CD14-positive monocyte (primary cell): Measurements from ENCODE around the gene THBS1. TPM values are rescaled to one million over a fixed set of nuclear protein-coding genes. Genes with fewer than 3 reads are reported as not detected.

Source experiments
- DNase-seq, 3 donors: peaks; one replicate each; pipeline ENCODE4 v3.0.0-alpha.2; 2011 to 2022
- H2AFZ ChIP-seq: 2 replicates; pipeline ENCODE4 v1.6.0; 2012; ENCODE audit warnings: mild to moderate bottlenecking, low read depth, low read length, inconsistent platforms; ENCODE audit not compliant: insufficient read depth, poor library complexity, severe bottlenecking
- H3K27ac ChIP-seq, 2 donors: 1 replicate in 1 of 2; 2 replicates in 1 of 2; pipeline ENCODE4 v1.5.1; 2012 to 2013; ENCODE audit warnings: low read length in 2 of 2, control low read depth in 1 of 2, inconsistent platforms in 1 of 2, low read depth in 1 of 2, mild to moderate bottlenecking in 1 of 2
- H3K27me3 ChIP-seq, 2 donors: one replicate each; pipeline versions ENCODE4 v1.6.0 to v1.6.1; 2011 to 2013; ENCODE audit warnings: low read length in 2 of 2; ENCODE audit not compliant: control insufficient read depth in 2 of 2, insufficient read depth in 2 of 2
- H3K36me3 ChIP-seq, 2 donors: replicated peaks in 1 of 2; 1 replicate in 1 of 2; 2 replicates in 1 of 2; pipeline versions ENCODE4 v1.5.1 to v1.6.1; 2012 to 2013; ENCODE audit warnings: low read length in 2 of 2, control low read depth in 1 of 2, inconsistent platforms in 1 of 2, mild to moderate bottlenecking in 1 of 2; ENCODE audit not compliant: insufficient read depth in 2 of 2, control insufficient read depth in 1 of 2
- H3K4me1 ChIP-seq, 2 donors: 1 replicate in 1 of 2; 2 replicates in 1 of 2; pipeline versions ENCODE4 v1.5.1 to v1.6.1; 2012 to 2013; ENCODE audit warnings: low read length in 2 of 2, control low read depth in 1 of 2, inconsistent platforms in 1 of 2, mild to moderate bottlenecking in 1 of 2, moderate library complexity in 1 of 2; ENCODE audit not compliant: insufficient read depth in 2 of 2, control insufficient read depth in 1 of 2
- H3K4me2 ChIP-seq: replicated peaks from 2 replicates; pipeline ENCODE3; 2012; ENCODE audit warnings: low read length, moderate library complexity, mild to moderate bottlenecking; ENCODE audit not compliant: poor library complexity, severe bottlenecking; ENCODE audit errors: extremely low read depth
- H3K4me3 ChIP-seq, 3 experiments: fragments of 200-600 bp in 1 of 3; sonication (generic) in 1 of 3; replicated peaks in 1 of 3; 1 replicate in 2 of 3; 2 replicates in 1 of 3; pipeline ENCODE4 v1.5.1; 2011 to 2013; ENCODE audit warnings: low read length in 3 of 3, mild to moderate bottlenecking in 3 of 3, control low read depth in 2 of 3, low read depth in 2 of 3, inconsistent platforms in 1 of 3, moderate library complexity in 1 of 3
- H3K79me2 ChIP-seq: 2 replicates; pipeline ENCODE4 v1.6.0; 2012; ENCODE audit warnings: mild to moderate bottlenecking, control low read depth, inconsistent platforms, low read length, moderate library complexity; ENCODE audit not compliant: insufficient read depth
- H3K9ac ChIP-seq: 2 replicates; pipeline ENCODE4 v1.6.0; 2017; ENCODE audit warnings: low read length, mild to moderate bottlenecking; ENCODE audit not compliant: insufficient read depth, poor library complexity, severe bottlenecking
- H3K9me3 ChIP-seq, 2 donors: replicated peaks in 1 of 2; 1 replicate in 1 of 2; 2 replicates in 1 of 2; pipeline versions ENCODE4 v1.5.1 to v1.6.1; 2012 to 2013; ENCODE audit warnings: low read length in 2 of 2, control low read depth in 1 of 2; ENCODE audit not compliant: control insufficient read depth in 1 of 2, insufficient read depth in 1 of 2
- H4K20me1 ChIP-seq: 2 replicates; pipeline ENCODE4 v1.6.0; 2012; ENCODE audit warnings: mild to moderate bottlenecking, low read length, control low read depth, moderate library complexity; ENCODE audit not compliant: insufficient read depth
- H3K27ac Mint-ChIP-seq, 7 donors: one replicate each; pipeline ENCODE4 v1.8.0; 2020; ENCODE audit warnings: mild to moderate bottlenecking in 7 of 7, mixed read lengths in 7 of 7, moderate library complexity in 6 of 7, inconsistent platforms in 2 of 7
- H3K27me3 Mint-ChIP-seq, 3 donors: one replicate each; pipeline ENCODE4 v1.8.0; 2021 to 2022; ENCODE audit warnings: low read depth in 3 of 3, mild to moderate bottlenecking in 3 of 3, mixed read lengths in 3 of 3, moderate library complexity in 3 of 3, inconsistent platforms in 1 of 3
- H3K36me3 Mint-ChIP-seq, 2 donors: one replicate each; pipeline ENCODE4 v1.8.0; 2020; ENCODE audit warnings: mixed read lengths in 2 of 2, inconsistent platforms in 1 of 2, mild to moderate bottlenecking in 1 of 2
- H3K4me1 Mint-ChIP-seq: one replicate; pipeline ENCODE4 v1.8.0; 2020; ENCODE audit warnings: mild to moderate bottlenecking, mixed read lengths
- H3K4me3 Mint-ChIP-seq, 2 donors: one replicate each; pipeline ENCODE4 v1.8.0; 2020; ENCODE audit warnings: mild to moderate bottlenecking in 2 of 2, mixed read lengths in 2 of 2, moderate library complexity in 1 of 2
- H3K9me3 Mint-ChIP-seq, 7 donors: one replicate each; pipeline ENCODE4 v1.8.0; 2020 to 2022; ENCODE audit warnings: mixed read lengths in 7 of 7, mild to moderate bottlenecking in 6 of 7, moderate library complexity in 6 of 7, inconsistent platforms in 2 of 7
- CTCF ChIP-seq: fragments of 200-600 bp; IDR thresholded peaks from one replicate; pipeline ENCODE4 v1.8.0; 2022; ENCODE audit warnings: antibody characterized with exemption, mild to moderate bottlenecking
- WGBS: methylation state at CpG from one replicate; pipeline ENCODE4 v1.1.5; 2013; ENCODE audit warnings: missing lambda C conversion rate; ENCODE audit not compliant: insufficient coverage; 5-methylcytosine and 5-hydroxymethylcytosine counted together
- intact Hi-C, 2 donors: fragments of 100-400 bp; cut with micrococcal nuclease; formaldehyde crosslinking; loops; one replicate each; pipeline versions ENCODE4 v1.15.0 to v1.15.1; 2023
- polyA plus RNA-seq, 3 donors: library from polyadenylated mRNA; depleted of rRNA in 1 of 3; unstranded in 2 of 3; stranded (reverse) in 1 of 3; fragments of 300-500 nt in 2 of 3; fragments of >200 nt in 1 of 3; fragmentation: Illumina TruSeq in 2 of 3; gene quantifications; 1 replicate in 2 of 3; 2 replicates in 1 of 3; pipeline ENCODE4 v1.2.3, GENCODE V29; 2012 to 2021

THBS1 gene
- polyA plus RNA-seq, 3 donors, result 0.52 to 151 (median 55.4) TPM

GRCh38 chr15:39621210-39621609 lies 40.3 kb downstream of the THBS1 start:
- Mint-ChIP-seq H3K4me1 (peaks cover 19% of the 10 kb centered on the region), H3K4me3 (no peak overlapping the region)

GRCh38 chr15:39621976-39622375 lies 41.1 kb downstream of the THBS1 start:
- Histone ChIP-seq H3K9me3 (no peaks in the 10 kb centered on the region), H3K27me3 (no peaks in the 10 kb centered on the region), H2AFZ (no peak overlapping the region), H3K9ac (no peak overlapping the region), H3K79me2 (no peaks in the 10 kb centered on the region), H3K36me3 (no peaks in the 10 kb centered on the region), H3K4me2 (no peak overlapping the region), H3K4me3 (no peak overlapping the region), H3K4me1 (peaks cover 3 to 10% of the 10 kb centered on the region in 2 donors), H3K27ac (no peak overlapping the region), H4K20me1 (no peaks in the 10 kb centered on the region)
- H3K4me3 Mint-ChIP-seq, result no peak overlapping the region
- TF ChIP-seq CTCF, result no peak
- peaks cover 0 to 2% (median 1%) of the 10 kb centered on the region in 3 donors for H3K27me3 Mint-ChIP-seq
- no peak for DNase-seq
- H3K9me3 Mint-ChIP-seq, result peaks cover 0 to 12% (median 4%) of the 10 kb centered on the region in 7 donors
- peaks cover 17% of the 10 kb centered on the region for H3K4me1 Mint-ChIP-seq
- WGBS, result 92% methylated on average over 1 of the region's 1 CpG
- no peaks in the 10 kb centered on the region for H3K36me3 Mint-ChIP-seq
- intact Hi-C loops, result no loop called here
- no peak overlapping the region for H3K27ac Mint-ChIP-seq

More at GRCh38 chr15:39621210-39621609, 40.3 kb downstream of the THBS1 start:
- Histone ChIP-seq H3K4me2 (no peak overlapping the region), H3K9me3 (no peaks in the 10 kb centered on the region), H3K9ac (no peak overlapping the region), H3K27me3 (no peaks in the 10 kb centered on the region), H3K36me3 (no peaks in the 10 kb centered on the region), H3K4me3 (no peak overlapping the region), H2AFZ (no peak overlapping the region), H3K27ac (no peak overlapping the region), H3K4me1 (peaks cover 3 to 10% of the 10 kb centered on the region in 2 donors), H4K20me1 (no peaks in the 10 kb centered on the region), H3K79me2 (no peaks in the 10 kb centered on the region)
- Mint-ChIP-seq H3K27ac (no peak overlapping the region), H3K36me3 (no peaks in the 10 kb centered on the region), H3K27me3 (peaks cover 0 to 2% (median 1%) of the 10 kb centered on the region in 3 donors), H3K9me3 (peaks cover 0 to 7% (median 0%) of the 10 kb centered on the region in 7 donors)
- TF ChIP-seq CTCF, result no peak
- 100% methylated on average over 1 of the region's 1 CpG for WGBS
- intact Hi-C loops, result no loop called here
- DNase-seq, result no peak
